Activated T-cell treated with anti-CD3 and anti-CD28 coated beads for 1 hour (primary cell): ENCODE measurements around the gene SORCS3.

Source experiments
- DNase-seq: peaks from one replicate; pipeline ENCODE4 v3.0.0-alpha.2; 2020; ENCODE audit warnings: low read depth

SORCS3 gene

GRCh38 chr10:104646146-104646545 is 5.1 kb downstream of the SORCS3 start:
- no peak for DNase-seq

- DNase-seq = no peak
Measured at GRCh38 chr10:104648421-104648820, 7.3 kb downstream of the SORCS3 start.

DNA sequence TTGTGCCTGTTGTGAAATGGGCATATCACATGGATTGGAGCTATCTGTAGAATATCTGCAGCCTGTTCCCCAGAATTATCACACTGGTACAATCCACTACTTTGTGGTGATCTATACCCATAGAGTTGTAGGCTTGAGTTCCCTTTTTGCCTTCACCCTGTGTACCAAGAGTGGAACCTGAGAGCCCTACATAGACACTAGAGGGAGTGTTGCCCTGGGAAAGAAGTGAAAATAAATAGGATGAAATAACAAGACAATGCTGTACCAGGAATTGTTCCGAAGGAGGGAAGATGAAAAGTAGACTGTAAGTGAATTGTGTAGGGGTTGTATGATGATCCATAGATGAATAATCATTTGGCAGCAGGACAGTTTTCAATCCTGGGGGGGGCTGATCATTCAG is 9.0 kb downstream of the SORCS3 start:
- DNase-seq = no peak

GRCh38 chr10:104650635-104651331 is 9.7 kb downstream of the SORCS3 start:
- no peak for DNase-seq

- no peak for DNase-seq
Measured at GRCh38 chr10:104657036-104657435, 15.9 kb downstream of the SORCS3 start.

DNA sequence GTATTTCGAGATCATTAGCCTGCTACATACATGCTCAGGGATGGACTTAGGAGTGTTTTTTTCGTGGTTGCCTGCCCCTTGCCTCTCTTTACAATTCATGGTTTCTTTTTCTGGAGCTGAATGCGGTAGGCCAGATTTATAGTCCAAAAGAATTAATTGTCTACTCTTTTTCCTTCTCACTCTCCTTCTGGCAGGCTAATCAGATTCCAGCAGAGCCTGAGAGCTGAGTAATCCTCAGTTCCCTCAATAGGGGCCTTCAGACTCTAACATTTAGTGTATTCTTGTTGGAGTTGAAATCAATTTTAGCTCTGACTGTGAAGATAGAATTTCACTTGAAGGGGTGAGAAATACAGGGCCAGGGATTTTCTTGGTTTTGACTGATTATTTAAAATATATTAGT is 16.4 kb downstream of the SORCS3 start:
- no peak for DNase-seq

- DNase-seq = no peak
Measured at GRCh38 chr10:104658067-104658466, 17.0 kb downstream of the SORCS3 start.

- DNase-seq = no peak
Measured at GRCh38 chr10:104659809-104660208, 18.7 kb downstream of the SORCS3 start.

DNA sequence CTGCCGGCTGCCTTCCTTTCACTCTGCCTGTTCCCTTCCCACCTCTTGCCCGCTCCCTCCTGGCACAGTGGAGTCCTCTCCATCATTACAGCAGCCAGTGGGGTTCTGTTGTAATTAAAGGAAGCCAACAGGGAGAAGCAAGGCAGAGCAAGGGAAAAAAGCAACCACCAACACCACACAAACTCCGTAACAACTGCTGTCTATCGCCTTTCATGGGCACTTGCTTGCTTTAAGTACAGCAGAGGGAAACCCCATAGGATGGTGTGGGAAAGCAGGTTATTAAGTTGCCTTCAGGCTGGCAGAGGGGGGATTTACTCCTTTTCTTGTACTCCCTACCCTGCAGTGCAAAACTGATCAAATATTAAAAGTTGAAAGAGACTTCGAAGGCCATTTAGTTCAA is 22.0 kb downstream of the SORCS3 start:
- DNase-seq = no peak

- DNase-seq = no peak
Measured at GRCh38 chr10:104663563-104663962, 22.5 kb downstream of the SORCS3 start.

DNA sequence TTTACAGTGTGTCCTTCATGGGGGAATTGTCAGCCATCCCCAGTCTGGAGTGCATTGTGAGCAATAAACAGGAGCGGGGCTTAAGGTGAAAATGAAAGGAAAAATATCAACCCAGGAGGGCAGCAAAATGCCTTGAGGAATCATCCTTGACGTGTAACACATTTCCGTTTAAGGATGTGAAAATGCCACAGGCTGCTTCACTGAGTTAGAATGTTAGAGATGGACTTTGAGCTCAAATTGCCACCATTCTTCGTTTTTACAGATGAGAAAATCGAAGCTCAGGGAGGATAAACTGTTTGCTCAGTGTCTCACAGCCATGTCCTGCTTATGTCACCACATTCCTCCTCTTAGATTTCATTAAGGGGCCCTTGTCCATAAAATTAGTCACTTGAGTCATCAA is 23.1 kb downstream of the SORCS3 start:
- DNase-seq = no peak

DNA sequence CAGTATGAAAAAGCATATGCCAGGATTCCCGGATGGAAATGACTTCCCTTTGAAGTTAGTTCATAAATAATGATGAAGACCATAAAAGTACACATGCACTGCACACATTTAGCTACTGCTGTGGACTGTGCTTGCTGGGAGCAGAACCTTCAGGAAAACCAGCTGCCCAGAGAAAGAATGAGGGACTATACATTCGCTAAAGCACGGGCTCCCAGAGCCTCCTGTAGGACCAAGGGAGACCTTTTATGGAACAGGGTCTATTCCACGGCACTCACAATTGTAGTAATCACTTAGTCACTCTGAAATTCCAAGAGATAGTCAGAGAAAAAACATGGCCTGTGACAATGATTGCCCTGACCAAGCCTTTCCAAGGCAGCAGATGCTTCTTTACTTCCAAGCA is 24.1 kb downstream of the SORCS3 start:
- DNase-seq = no peak

DNA sequence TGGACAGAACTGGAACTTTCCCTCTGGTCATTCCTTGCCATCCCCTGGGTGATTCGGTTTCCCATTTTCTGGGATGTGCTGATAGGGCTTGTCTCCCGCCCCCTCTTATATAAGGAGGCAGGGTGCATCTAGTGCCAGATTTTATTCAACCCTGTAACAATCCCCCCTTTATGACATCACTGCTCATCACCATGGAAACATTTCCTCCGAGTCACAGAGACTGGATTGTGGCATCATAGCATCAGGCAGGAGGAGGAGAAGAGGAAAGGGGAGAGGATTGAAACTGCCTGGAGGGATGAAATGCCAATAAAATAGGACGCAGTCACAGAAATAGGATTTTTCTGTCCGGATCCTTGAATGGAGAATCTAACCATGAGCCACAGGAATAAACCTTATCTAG is 25.0 kb downstream of the SORCS3 start:
- no peak for DNase-seq

GRCh38 chr10:104676874-104677273 is 35.8 kb downstream of the SORCS3 start:
- no peak for DNase-seq

DNA sequence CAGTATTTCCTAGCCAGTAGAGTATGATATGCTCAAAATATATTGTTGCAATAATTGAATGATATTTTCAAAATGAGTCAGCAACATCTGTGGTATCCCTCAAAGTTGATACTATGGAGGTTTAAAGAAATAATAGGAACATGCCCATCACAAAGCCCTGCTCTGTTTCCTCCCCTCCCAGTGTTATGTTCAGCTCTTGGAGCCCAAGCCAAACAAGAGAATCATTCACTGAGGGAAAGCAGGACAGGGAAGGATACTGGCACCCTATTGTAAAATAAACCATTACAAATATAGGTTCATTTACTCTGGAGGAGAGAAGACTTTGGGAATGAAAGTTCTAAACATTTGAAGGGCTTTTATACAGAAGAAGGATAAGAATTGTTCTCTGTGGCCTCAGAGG is 37.6 kb downstream of the SORCS3 start:
- DNase-seq = no peak

- DNase-seq = no peak
Measured at GRCh38 chr10:104680467-104681401, 39.6 kb downstream of the SORCS3 start.

DNA sequence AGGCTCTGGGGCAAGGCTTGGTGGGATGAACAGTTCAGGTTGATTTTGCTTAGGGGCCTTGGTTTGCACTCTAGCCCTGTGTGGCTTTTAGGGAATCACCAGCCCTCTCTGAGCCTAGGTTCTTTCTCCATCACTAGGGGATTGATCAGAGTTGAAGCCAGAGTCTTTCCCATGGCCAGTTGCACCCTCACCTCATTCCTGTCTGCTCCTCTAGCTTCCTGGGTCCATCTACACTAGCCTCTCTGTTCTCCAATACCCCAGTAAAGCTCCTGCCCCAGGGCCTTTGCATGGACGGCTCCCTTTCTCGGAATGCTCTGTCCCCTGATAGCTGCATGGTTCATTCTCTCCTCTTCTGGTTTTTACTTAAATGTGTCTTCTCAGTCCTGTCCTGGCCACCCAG is 40.4 kb downstream of the SORCS3 start:
- DNase-seq = no peak

- DNase-seq = no peak
Measured at GRCh38 chr10:104683567-104683966, 42.5 kb downstream of the SORCS3 start.

DNA sequence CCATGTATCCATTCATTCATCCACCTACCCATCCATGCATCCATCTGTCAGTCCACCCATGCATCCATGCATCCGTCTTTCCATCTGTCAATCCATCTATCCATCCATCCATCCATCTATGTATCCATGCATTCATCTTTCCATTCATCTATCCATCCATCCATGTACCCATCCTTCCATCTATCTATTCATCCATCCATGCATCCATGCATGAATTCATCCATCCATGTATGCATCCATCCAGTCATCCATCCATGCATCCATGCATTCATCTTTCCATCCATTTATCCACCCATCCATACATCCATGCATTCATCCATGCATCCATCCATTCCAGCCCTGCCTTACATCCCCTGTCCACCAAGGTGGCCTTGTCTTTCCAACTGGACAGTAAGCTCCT is 45.7 kb downstream of the SORCS3 start:
- DNase-seq = no peak

GRCh38 chr10:104688251-104689042 is 47.4 kb downstream of the SORCS3 start:
- no peak for DNase-seq

- DNase-seq = no peak
Measured at GRCh38 chr10:104689105-104689504, 48.0 kb downstream of the SORCS3 start.

- no peak for DNase-seq
Measured at GRCh38 chr10:104689547-104689946, 48.5 kb downstream of the SORCS3 start.

DNA sequence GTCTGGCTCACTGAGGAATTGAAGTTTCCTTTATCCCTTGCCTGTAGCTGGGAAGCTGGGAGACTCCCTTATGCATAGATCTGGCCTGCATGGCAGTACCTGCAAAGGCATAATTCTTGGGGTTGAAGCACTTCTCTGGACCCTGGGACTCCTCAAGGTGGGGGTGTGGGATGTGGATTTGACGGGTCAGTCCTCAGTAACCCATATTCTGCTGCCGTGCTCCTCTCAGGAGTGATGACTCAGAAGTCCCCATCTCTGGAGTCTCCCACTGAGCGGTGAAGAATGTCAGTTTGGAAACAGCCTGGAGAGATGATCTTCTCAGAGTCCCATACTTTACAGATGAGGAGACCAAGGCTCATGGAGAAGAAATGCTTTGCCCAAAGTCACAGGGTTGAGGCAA is 49.0 kb downstream of the SORCS3 start:
- no peak for DNase-seq
